LNCAP (cell line): ENCODE results near the gene EFHC1.

Experiments used
- TF ChIP-seq, protein P1 (sequence below): fragments of 450-650 bp; IDR thresholded peaks from 2 replicates; pipeline ENCODE4 v1.5.1; 2017; ENCODE audit warnings: mild to moderate bottlenecking

Gene EFHC1

GRCh38 chr6:52530351-52530750, 110.2 kb downstream of the EFHC1 start:
- TF ChIP-seq, protein P1, sequence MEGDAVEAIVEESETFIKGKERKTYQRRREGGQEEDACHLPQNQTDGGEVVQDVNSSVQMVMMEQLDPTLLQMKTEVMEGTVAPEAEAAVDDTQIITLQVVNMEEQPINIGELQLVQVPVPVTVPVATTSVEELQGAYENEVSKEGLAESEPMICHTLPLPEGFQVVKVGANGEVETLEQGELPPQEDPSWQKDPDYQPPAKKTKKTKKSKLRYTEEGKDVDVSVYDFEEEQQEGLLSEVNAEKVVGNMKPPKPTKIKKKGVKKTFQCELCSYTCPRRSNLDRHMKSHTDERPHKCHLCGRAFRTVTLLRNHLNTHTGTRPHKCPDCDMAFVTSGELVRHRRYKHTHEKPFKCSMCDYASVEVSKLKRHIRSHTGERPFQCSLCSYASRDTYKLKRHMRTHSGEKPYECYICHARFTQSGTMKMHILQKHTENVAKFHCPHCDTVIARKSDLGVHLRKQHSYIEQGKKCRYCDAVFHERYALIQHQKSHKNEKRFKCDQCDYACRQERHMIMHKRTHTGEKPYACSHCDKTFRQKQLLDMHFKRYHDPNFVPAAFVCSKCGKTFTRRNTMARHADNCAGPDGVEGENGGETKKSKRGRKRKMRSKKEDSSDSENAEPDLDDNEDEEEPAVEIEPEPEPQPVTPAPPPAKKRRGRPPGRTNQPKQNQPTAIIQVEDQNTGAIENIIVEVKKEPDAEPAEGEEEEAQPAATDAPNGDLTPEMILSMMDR = no peak

GRCh38 chr6:52531396-52531795, 111.3 kb downstream of the EFHC1 start:
- TF ChIP-seq, protein P1 = no peak

GRCh38 chr6:52531834-52532233, 111.7 kb downstream of the EFHC1 start:
- TF ChIP-seq, protein P1 = no peak

DNA sequence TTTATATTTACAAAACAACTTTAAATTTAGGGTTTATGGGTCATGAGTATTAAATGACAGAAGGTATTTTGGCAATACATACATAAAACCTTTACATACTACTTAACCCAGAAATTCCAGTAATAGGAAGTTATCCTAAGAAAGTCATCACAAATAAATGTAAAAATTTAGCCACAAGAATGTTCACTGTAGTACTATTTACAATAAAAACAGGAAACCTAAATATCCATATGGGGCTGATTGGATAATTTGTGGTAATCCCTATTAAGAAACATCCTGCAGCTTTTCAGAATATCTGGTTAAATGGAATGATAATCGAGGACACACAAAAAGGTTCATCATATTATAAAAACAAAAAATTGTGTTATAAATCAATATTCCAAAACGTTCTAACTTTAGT, 112.3 kb downstream of the EFHC1 start:
- TF ChIP-seq, protein P1 = no peak

- TF ChIP-seq, protein P1 = no peak
Measured at GRCh38 chr6:52533491-52533890, 113.3 kb downstream of the EFHC1 start.

DNA sequence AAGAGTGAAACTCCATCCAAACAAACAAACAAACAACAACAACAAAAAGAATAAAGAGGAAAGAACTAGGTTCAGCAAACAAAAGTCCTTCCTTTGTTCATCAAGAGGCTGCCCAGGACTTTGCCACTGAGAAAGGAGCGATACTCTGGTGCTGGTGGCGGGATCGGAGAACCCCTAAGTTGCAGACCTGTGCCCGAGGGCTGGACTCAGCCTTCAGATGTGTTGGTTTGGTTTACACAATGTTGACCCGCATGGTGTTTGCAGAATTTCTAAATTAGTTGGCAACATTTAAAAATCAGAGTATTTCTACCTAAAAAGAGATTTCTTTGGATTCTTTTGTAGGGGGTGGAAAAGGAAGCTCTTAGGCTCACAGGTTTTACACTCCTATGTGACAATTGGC, 114.2 kb downstream of the EFHC1 start:
- TF ChIP-seq, protein P1 = no peak

DNA sequence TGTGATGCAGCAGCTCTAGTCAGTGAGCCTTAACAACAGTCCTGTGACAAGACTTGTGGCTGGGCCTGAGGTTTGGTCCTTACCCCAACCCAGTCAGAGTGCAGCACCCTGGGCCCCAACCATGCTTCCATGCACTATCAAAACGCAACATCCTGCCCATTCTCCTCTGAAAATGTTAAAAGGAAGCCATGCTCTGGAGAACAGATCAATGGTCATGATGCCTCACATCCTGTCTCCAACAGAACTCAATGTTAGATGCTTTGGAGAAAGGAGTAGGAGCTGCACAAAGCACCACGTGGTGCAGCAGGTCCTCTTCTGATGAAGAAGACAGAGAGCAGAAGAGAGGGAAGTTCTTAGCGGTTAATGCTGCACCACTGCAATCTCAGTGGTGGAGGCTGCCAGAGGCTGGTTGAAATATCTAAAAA, 114.8 kb downstream of the EFHC1 start:
- TF ChIP-seq, protein P1 = no peak

DNA sequence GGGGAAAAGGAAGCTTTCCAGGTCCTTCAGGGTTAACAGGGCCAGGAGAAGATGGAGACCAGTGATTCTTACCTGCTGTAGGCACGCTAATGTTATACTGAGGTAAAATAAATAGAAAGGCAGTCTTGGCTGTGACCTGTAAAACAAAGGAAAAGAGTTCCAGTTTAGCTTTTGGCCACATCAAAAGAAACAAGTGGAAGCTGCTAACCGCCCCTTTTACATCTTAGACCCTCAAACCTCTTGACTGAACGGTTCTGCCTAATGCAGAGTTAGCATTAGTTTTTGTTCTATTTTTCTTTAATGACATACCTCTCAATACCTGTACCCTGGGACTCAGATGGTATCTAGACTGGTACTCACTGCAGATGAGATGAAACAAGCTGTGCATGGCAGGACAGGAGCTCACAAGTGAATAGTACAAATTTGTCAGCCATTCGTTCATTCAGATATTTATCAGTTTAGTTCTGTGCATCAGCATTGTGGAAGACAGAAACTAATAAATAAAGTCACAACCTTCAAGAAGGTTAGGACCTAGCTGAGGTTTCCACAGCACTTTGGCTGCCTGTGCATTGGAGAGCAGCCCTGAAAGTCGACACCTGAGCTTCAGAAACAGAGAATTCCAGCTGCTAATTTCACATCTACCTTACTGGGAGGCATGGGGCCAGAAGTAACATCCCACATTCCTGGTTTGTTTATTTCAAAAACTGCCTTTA, 115.7 kb downstream of the EFHC1 start:
- TF ChIP-seq, protein P1 = no peak
